Immature natural killer cell (primary cell): ENCODE measurements around the gene AKAP11. TPM values are rescaled to one million over a fixed set of nuclear protein-coding genes. Genes with fewer than 3 reads are reported as not detected.

Experiments
- DNase-seq, 3 donors: peaks; one replicate each; pipeline ENCODE4 v3.0.0; 2022; ENCODE audit warnings: mixed read lengths in 1 of 3
- H3K27ac Mint-ChIP-seq, 6 donors: one replicate each; pipeline ENCODE4 v1.8.0; 2020; ENCODE audit warnings: mixed read lengths in 6 of 6, mild to moderate bottlenecking in 5 of 6, inconsistent platforms in 4 of 6, moderate library complexity in 3 of 6
- H3K27me3 Mint-ChIP-seq, 3 donors: one replicate each; pipeline ENCODE4 v1.8.0; 2020 to 2021; ENCODE audit warnings: low read depth in 3 of 3, mild to moderate bottlenecking in 3 of 3, mixed read lengths in 3 of 3, moderate library complexity in 3 of 3, inconsistent platforms in 1 of 3
- H3K36me3 Mint-ChIP-seq, 3 donors: one replicate each; pipeline ENCODE4 v1.8.0; 2020; ENCODE audit warnings: mixed read lengths in 3 of 3, inconsistent platforms in 2 of 3, mild to moderate bottlenecking in 2 of 3
- H3K4me1 Mint-ChIP-seq, 2 donors: one replicate each; pipeline ENCODE4 v1.8.0; 2020; ENCODE audit warnings: inconsistent platforms in 2 of 2, mild to moderate bottlenecking in 2 of 2, mixed read lengths in 2 of 2, moderate library complexity in 1 of 2
- H3K4me3 Mint-ChIP-seq, 5 donors: one replicate each; pipeline ENCODE4 v1.8.0; 2020; ENCODE audit warnings: mild to moderate bottlenecking in 5 of 5, mixed read lengths in 5 of 5, inconsistent platforms in 3 of 5, moderate library complexity in 3 of 5
- H3K9me3 Mint-ChIP-seq, 6 donors: one replicate each; pipeline ENCODE4 v1.8.0; 2020; ENCODE audit warnings: mild to moderate bottlenecking in 6 of 6, mixed read lengths in 6 of 6, inconsistent platforms in 4 of 6, moderate library complexity in 3 of 6
- polyA plus RNA-seq, 3 donors: library from polyadenylated mRNA; unstranded; fragments of 300-500 nt; fragmentation: Illumina TruSeq; gene quantifications; one replicate each; pipeline ENCODE4 v1.2.3, GENCODE V29; 2021

The AKAP11 gene
- polyA plus RNA-seq, 3 donors from 2014 or later = 1.8 to 4.0 (median 2.9) TPM

- peaks cover 12 to 19% of the 10 kb centered on the region in 2 donors for H3K4me1 Mint-ChIP-seq
- peaks cover 0 to 3% (median 0%) of the 10 kb centered on the region in 3 donors for H3K36me3 Mint-ChIP-seq
- H3K9me3 Mint-ChIP-seq = no peaks in the 10 kb centered on the region
- DNase-seq = no peak
- H3K4me3 Mint-ChIP-seq = no peak overlapping the region
- peaks cover 0 to 7% (median 0%) of the 10 kb centered on the region in 3 donors for H3K27me3 Mint-ChIP-seq
- no peak overlapping the region for H3K27ac Mint-ChIP-seq
These were observed 84.2 kb downstream of the AKAP11 start for GRCh38 chr13:42356184-42356575.

- Mint-ChIP-seq H3K27me3 (peaks cover 0 to 3% (median 1%) of the 10 kb centered on the region in 3 donors), H3K27ac (no peak overlapping the region), H3K36me3 (no peaks in the 10 kb centered on the region), H3K4me1 (peaks cover 3 to 4% of the 10 kb centered on the region in 2 donors), H3K9me3 (no peaks in the 10 kb centered on the region), H3K4me3 (no peak overlapping the region)
- no peak for DNase-seq
These were observed 88.2 kb downstream of the AKAP11 start for GRCh38 chr13:42360046-42360574.

DNA sequence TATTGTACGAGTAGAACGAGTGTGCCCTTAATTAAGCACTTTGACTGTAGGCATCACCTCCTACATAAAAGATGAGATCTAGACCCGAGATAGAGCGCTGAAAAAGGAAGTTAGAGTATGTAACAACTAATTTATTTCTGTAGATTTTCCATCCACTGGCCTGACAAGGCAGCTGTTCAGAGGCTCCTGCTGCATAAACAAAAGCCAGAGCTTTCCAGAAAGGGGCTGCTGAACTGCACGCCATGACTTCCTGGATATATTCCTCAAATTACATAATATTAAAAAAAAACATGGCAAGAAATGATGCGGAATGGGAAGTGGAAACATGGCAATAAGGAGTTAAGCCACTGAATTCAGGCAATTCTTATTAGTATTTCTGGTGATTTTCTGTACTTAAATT, 89.7 kb downstream of the AKAP11 start:
- no peaks in the 10 kb centered on the region for H3K4me1 Mint-ChIP-seq
- H3K4me3 Mint-ChIP-seq = no peak overlapping the region
- H3K27me3 Mint-ChIP-seq = peaks cover 0 to 1% (median 1%) of the 10 kb centered on the region in 3 donors
- no peak overlapping the region for H3K27ac Mint-ChIP-seq
- H3K9me3 Mint-ChIP-seq = no peaks in the 10 kb centered on the region
- no peaks in the 10 kb centered on the region for H3K36me3 Mint-ChIP-seq
- DNase-seq = no peak

- no peak overlapping the region for H3K4me3 Mint-ChIP-seq
- no peaks in the 10 kb centered on the region for H3K9me3 Mint-ChIP-seq
- no peaks in the 10 kb centered on the region for H3K4me1 Mint-ChIP-seq
- no peak for DNase-seq
- H3K27me3 Mint-ChIP-seq = peaks cover 0 to 3% (median 1%) of the 10 kb centered on the region in 3 donors
- no peaks in the 10 kb centered on the region for H3K36me3 Mint-ChIP-seq
- no peak overlapping the region for H3K27ac Mint-ChIP-seq
These were observed 92.1 kb downstream of the AKAP11 start for GRCh38 chr13:42363941-42364612.

- no peaks in the 10 kb centered on the region for H3K9me3 Mint-ChIP-seq
- H3K4me3 Mint-ChIP-seq = no peak overlapping the region
- H3K36me3 Mint-ChIP-seq = no peaks in the 10 kb centered on the region
- no peak overlapping the region for H3K27ac Mint-ChIP-seq
- DNase-seq = no peak
- H3K27me3 Mint-ChIP-seq = peaks cover 0 to 3% (median 1%) of the 10 kb centered on the region in 3 donors
- no peaks in the 10 kb centered on the region for H3K4me1 Mint-ChIP-seq
These were observed 92.7 kb downstream of the AKAP11 start for GRCh38 chr13:42364613-42365000.

GRCh38 chr13:42367831-42368230, 95.9 kb downstream of the AKAP11 start:
- Mint-ChIP-seq H3K4me3 (no peak overlapping the region), H3K36me3 (no peaks in the 10 kb centered on the region), H3K4me1 (no peaks in the 10 kb centered on the region), H3K27ac (no peak overlapping the region), H3K9me3 (no peaks in the 10 kb centered on the region), H3K27me3 (peaks cover 0 to 3% (median 0%) of the 10 kb centered on the region in 3 donors)
- no peak for DNase-seq

- H3K27ac Mint-ChIP-seq = no peak overlapping the region
- no peaks in the 10 kb centered on the region for H3K36me3 Mint-ChIP-seq
- H3K9me3 Mint-ChIP-seq = no peaks in the 10 kb centered on the region
- DNase-seq = no peak
- H3K4me1 Mint-ChIP-seq = no peaks in the 10 kb centered on the region
- no peak overlapping the region for H3K4me3 Mint-ChIP-seq
- H3K27me3 Mint-ChIP-seq = peaks cover 0 to 3% (median 0%) of the 10 kb centered on the region in 3 donors
These were observed 97.3 kb downstream of the AKAP11 start for GRCh38 chr13:42369071-42369797.

- no peak for DNase-seq
- no peaks in the 10 kb centered on the region for H3K9me3 Mint-ChIP-seq
- H3K4me3 Mint-ChIP-seq = no peak overlapping the region
- H3K27me3 Mint-ChIP-seq = peaks cover 0 to 3% (median 0%) of the 10 kb centered on the region in 3 donors
- no peaks in the 10 kb centered on the region for H3K4me1 Mint-ChIP-seq
- no peaks in the 10 kb centered on the region for H3K36me3 Mint-ChIP-seq
- no peak overlapping the region for H3K27ac Mint-ChIP-seq
These were observed 98.3 kb downstream of the AKAP11 start for GRCh38 chr13:42370229-42370628.

Other genes with a start within 250 kb of the AKAP11 start
- 1 to 10 TPM in 1 of 3 donors, under 1 TPM in 1, not detected in 1; 0.03 to 1.1 TPM for gene DGKH, start 223.5 kb upstream of the AKAP11 start, polyA plus RNA-seq